Measurements from ENCODE around the gene SLC25A41. TPM values are rescaled to one million over a fixed set of nuclear protein-coding genes. Genes with fewer than 3 reads are reported as not detected.

The SLC25A41 gene
- total RNA-seq, 1 donor from 2014 or later: 0.10 TPM

Other genes starting within 250 kb of the SLC25A41 start
- 1.7 and 5.4 TPM in 2 replicates for gene MLLT1, start 153.8 kb downstream of the SLC25A41 start, total RNA-seq
- not detected in 2 replicates for gene ACER1, start 100.2 kb downstream of the SLC25A41 start, total RNA-seq
- 53.5 and 57.3 TPM in 2 replicates for gene CLPP, start 72.2 kb downstream of the SLC25A41 start, total RNA-seq
- gene ALKBH7, start 61.0 kb downstream of the SLC25A41 start, total RNA-seq: 24.1 and 67.2 TPM in 2 replicates
- gene PSPN, start 57.8 kb downstream of the SLC25A41 start, total RNA-seq: 0.69 and 2.2 TPM in 2 replicates
- 31.4 and 74.6 TPM in 2 replicates for gene GTF2F1, start 40.6 kb downstream of the SLC25A41 start, total RNA-seq
- gene KHSRP, start 9.0 kb downstream of the SLC25A41 start, total RNA-seq: 69.5 and 175 TPM in 2 replicates
- 53.0 and 161 TPM in 2 replicates for gene SLC25A23, start 26.0 kb upstream of the SLC25A41 start, total RNA-seq
- 57.4 and 121 TPM in 2 replicates for gene CRB3, start 30.5 kb upstream of the SLC25A41 start, total RNA-seq
- gene DENND1C, start 48.0 kb upstream of the SLC25A41 start, total RNA-seq: 0.20 and 0.52 TPM in 2 replicates
- gene TUBB4A, start 68.5 kb upstream of the SLC25A41 start, total RNA-seq: 0.87 and 6.8 TPM in 2 replicates
- gene TNFSF9, start 97.3 kb upstream of the SLC25A41 start, total RNA-seq: 7.4 and 30.9 TPM in 2 replicates
- gene CD70, start 157.4 kb upstream of the SLC25A41 start, total RNA-seq: 26.0 and 112 TPM in 2 replicates
- 3.1 TPM in 1 of 2 replicates, not detected in the other for gene TNFSF14, start 236.4 kb upstream of the SLC25A41 start, total RNA-seq

Measured in renal cortical epithelial cell (primary cell).